ENCODE measurements around the gene ROBO1. TPM values are rescaled to one million over a fixed set of nuclear protein-coding genes. Genes with fewer than 3 reads are reported as not detected.

The ROBO1 gene
- total RNA-seq, 1 donor, result 0.42 TPM

DNA sequence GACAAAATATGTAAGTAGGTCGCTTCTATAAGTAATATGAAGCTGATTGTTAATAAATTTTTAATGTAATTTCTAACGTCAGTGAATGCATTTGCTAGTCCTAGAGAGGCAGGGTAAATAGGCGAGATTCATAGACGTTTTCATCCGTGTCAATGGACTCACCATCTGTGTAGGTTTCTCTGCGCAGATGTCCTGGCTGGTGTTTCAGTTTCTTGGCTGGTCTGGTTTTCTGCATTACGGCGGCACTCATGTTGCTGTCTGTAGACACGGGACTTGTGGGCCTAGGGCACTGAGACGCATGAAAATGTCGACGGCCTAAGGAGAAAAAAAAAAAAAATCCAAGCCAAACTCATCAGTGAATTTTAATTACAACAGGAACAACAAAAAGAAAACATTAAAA lies 1153.3 kb downstream of the ROBO1 start:
- H3K4me1 ChIP-seq (ENCODE audit: insufficient read depth, low read length), result no peaks in the 10 kb centered on the region
- H3K9me3 ChIP-seq (ENCODE audit: low read depth, low read length), result no peaks in the 10 kb centered on the region
- H3K27me3 ChIP-seq (ENCODE audit: insufficient read depth, low read length), result no peaks in the 10 kb centered on the region
- no peak overlapping the region for H3K4me3 ChIP-seq (ENCODE audit: low read length)

DNA sequence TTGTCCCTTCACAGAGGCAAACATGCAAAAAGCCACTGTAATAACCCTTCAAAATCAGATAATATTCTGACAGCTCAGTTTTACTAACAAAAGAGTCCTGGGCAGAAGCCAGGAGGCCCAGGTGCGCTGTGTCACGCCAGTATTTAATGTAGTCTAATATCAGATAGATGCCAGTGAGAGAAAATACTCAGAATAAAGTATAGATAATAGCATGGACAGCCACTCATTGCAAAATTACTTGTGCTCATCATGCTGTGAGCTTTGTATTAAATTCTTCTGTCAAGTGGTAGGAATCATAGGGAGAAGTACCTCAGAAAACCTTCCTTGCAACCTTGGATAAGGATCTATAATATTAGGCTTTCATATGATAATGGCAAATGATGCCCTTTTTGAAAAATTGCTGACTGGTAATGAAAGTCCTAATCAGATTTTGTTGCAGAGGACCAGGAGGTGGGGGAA lies 1154.3 kb downstream of the ROBO1 start:
- Histone ChIP-seq H3K4me3 (ENCODE audit: low read length) (no peak overlapping the region), H3K4me1 (ENCODE audit: insufficient read depth, low read length) (no peaks in the 10 kb centered on the region), H3K27me3 (ENCODE audit: insufficient read depth, low read length) (no peaks in the 10 kb centered on the region), H3K9me3 (ENCODE audit: low read depth, low read length) (no peaks in the 10 kb centered on the region)

DNA sequence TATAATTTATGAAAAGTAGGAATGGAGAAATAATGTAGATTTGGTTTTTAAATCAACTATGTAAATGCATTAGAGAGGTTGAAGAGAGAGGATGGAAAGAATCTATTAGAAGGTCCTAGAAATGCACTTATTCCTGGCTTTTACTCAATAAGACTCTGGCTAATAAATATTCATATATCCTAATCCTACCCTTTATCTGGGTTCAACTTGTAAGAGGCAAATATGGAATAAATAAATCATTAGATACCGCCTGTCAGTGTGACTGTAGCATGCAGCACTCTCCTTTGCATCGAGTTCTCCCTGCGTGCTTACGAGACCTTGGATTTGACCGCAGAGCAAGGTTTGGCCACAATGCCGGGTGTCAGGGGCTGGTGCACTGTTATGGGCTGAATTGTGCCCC lies 1156.5 kb downstream of the ROBO1 start:
- no peak overlapping the region for H3K4me3 ChIP-seq (ENCODE audit: low read length)
- no peaks in the 10 kb centered on the region for H3K9me3 ChIP-seq (ENCODE audit: low read depth, low read length)
- no peaks in the 10 kb centered on the region for H3K4me1 ChIP-seq (ENCODE audit: insufficient read depth, low read length)
- H3K27me3 ChIP-seq (ENCODE audit: insufficient read depth, low read length), result no peaks in the 10 kb centered on the region

DNA sequence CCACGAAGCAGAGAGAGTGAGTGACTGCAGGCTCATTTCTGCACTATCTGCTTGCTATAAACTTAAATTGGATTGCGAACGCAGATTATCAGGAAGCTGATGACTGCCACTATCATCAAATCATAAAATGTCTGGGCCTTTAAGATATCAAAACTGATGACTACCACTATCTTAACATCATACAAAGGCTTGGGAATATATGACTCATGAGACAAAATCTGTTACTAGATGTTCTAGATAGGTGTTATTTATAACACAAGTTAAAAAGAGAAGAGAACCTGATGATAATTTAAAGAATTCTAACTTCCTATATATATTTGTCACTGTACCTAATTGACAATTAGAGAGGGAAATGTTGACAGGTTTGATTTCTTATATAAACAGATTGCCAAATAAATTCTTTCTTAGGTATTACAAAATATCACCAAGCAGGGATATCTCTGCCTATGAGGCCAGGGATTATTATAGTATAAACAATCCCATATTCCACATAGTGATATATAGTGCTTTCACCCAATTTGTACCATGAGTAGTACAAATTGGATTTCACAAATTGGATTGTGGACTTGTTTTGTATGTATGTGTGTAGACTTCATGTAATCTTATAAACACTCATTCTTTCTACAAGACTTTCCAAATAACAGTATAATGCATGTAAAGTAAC lies 1157.2 kb downstream of the ROBO1 start:
- Histone ChIP-seq H3K4me1 (ENCODE audit: insufficient read depth, low read length) (no peaks in the 10 kb centered on the region), H3K9me3 (ENCODE audit: low read depth, low read length) (no peaks in the 10 kb centered on the region), H3K4me3 (ENCODE audit: low read length) (no peak overlapping the region), H3K27me3 (ENCODE audit: insufficient read depth, low read length) (no peaks in the 10 kb centered on the region)

DNA sequence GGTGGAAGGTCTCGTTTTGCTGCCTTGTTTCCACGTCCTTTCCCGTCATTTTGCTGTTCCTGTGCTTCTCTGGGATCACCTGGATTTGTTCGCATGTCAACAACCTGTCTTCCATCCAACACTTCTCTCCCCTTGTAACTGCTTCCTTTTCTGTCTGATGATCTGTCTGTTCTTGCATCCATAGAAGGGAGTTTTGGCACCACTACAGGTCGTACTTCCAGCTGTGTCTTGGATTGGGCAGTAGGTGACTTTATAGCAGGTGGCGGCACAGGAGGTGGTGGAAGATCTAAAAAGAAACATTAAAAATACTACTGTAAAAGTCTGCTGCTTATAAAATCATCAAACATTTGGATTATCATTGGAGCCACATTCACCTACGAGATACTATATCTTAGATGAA lies 1161.0 kb downstream of the ROBO1 start:
- H3K4me3 ChIP-seq (ENCODE audit: low read length), result no peak overlapping the region
- no peaks in the 10 kb centered on the region for H3K4me1 ChIP-seq (ENCODE audit: insufficient read depth, low read length)
- H3K9me3 ChIP-seq (ENCODE audit: low read depth, low read length), result no peaks in the 10 kb centered on the region
- no peaks in the 10 kb centered on the region for H3K27me3 ChIP-seq (ENCODE audit: insufficient read depth, low read length)

DNA sequence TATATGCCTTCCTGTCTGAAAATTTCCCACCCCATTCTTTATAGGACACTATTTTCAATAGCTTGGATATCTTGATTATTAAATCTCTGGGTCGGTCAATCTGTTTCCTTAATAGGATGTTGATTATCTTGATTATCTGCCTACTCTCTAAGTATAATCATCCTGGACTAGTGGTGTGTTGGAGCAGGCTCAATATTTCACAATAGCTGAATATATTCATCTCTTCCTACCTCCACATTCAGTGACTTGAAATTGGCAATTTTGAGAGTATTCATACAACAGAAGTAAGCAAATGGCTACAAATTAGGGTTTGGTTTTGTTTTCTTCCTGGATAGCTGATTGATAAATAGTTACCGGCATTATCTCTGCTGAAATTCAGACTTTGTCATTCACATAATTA lies 1162.6 kb downstream of the ROBO1 start:
- no peaks in the 10 kb centered on the region for H3K9me3 ChIP-seq (ENCODE audit: low read depth, low read length)

DNA sequence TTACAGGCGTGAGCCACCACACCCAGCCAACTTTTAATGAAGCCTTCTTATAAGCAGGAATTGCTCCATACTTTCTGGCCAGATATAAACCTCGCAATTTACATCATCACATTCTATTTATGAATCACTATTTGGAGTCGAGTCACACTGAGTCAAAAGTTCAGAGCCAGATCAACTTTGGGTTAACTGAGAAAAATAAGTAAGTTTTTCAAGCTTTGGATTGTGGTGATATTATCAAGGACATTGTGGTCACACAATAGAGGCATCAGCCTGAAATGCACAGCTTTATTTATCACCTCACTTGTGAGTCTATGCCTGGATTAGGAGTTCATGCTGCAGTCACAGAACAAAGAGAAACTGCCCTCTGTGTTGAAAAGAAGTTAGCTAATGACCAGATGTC lies 1163.5 kb downstream of the ROBO1 start:
- H3K4me3 ChIP-seq (ENCODE audit: low read length), result no peak overlapping the region
- H3K27me3 ChIP-seq (ENCODE audit: insufficient read depth, low read length), result no peaks in the 10 kb centered on the region
- no peaks in the 10 kb centered on the region for H3K9me3 ChIP-seq (ENCODE audit: low read depth, low read length)

More for the DNA sequence above, 1162.6 kb downstream of the ROBO1 start:
- H3K4me3 ChIP-seq (ENCODE audit: low read length), result no peak overlapping the region
- no peaks in the 10 kb centered on the region for H3K27me3 ChIP-seq (ENCODE audit: insufficient read depth, low read length)
- H3K4me1 ChIP-seq (ENCODE audit: insufficient read depth, low read length), result no peaks in the 10 kb centered on the region

DNA sequence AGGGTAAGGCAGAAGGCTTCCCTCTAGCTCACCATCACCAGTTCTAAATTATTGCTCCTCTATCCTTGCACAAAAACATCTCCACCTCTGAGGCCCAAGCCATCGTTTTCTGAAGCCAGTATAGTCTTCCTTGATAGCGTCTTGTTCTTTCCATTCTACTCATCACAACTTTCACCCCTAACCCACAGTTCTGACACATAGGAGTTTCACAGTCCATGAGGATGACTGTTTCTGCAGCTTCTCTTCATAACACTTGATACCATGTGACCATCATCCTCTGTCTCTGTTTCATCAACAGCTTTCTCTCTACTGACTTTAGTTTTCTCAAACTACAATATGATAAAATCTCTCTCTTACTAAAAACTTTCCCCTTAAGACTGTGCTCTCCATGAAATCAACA lies 1166.5 kb downstream of the ROBO1 start:
- Histone ChIP-seq H3K4me1 (ENCODE audit: insufficient read depth, low read length) (no peaks in the 10 kb centered on the region), H3K4me3 (ENCODE audit: low read length) (no peak overlapping the region), H3K27me3 (ENCODE audit: insufficient read depth, low read length) (no peaks in the 10 kb centered on the region), H3K9me3 (ENCODE audit: low read depth, low read length) (no peaks in the 10 kb centered on the region)

More for the DNA sequence above, 1163.5 kb downstream of the ROBO1 start:
- H3K4me1 ChIP-seq (ENCODE audit: insufficient read depth, low read length), result no peaks in the 10 kb centered on the region

DNA sequence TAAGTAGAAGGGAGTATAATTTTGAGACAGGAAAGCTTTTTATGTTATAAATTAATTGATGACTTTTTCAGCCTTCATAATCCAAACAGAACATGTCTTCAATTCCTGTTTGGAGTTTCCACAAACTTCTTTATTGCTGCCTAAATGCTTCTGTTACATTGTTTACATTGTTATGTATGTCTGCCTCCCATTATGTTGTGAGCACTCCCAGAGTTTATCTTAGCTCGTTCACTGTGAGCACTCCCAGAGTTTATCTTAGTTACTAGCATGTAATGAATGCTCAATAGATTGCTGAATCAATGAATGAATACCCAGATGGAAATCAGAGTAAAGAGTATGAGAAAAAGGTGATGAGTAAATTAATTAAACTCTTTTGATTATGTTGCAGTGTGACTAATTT lies 1178.0 kb downstream of the ROBO1 start:
- Histone ChIP-seq H3K4me3 (ENCODE audit: low read length) (no peak overlapping the region), H3K4me1 (ENCODE audit: insufficient read depth, low read length) (no peaks in the 10 kb centered on the region), H3K9me3 (ENCODE audit: low read depth, low read length) (no peaks in the 10 kb centered on the region), H3K27me3 (ENCODE audit: insufficient read depth, low read length) (no peaks in the 10 kb centered on the region)

DNA sequence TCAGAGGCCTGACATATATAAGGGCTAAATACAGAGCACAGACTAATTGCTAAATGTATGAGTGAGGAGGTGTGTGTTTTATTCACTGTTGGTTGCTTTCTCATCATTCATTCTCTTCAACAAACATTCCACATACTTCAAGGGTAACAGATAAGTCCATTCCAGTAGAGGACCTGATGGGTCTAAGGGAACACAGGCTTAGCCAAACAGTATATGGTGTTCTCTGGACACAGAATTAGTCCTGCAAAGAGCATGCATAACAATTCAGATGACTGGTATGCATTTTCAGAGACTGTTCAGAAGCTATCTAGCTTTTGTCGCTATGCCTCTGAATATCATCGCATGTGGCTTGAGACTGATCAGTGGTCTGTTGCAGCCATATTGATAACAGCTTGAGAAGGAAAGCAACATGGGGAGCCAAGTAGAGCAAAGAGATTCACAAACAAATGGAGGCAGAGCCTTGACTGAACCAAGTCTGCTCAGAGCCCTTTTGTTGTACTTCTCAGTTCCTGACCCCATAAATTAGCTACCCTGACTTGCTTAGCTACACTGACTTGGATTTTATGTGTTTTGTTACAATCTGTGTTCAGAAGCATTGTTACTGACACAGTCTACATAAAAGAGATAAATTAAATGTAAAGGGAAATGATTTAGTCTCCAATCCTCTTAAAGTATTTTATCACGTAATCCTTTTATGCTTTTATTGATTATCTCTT lies 1178.7 kb downstream of the ROBO1 start:
- Histone ChIP-seq H3K4me3 (ENCODE audit: low read length) (no peak overlapping the region), H3K27me3 (ENCODE audit: insufficient read depth, low read length) (no peaks in the 10 kb centered on the region), H3K9me3 (ENCODE audit: low read depth, low read length) (no peaks in the 10 kb centered on the region), H3K4me1 (ENCODE audit: insufficient read depth, low read length) (no peaks in the 10 kb centered on the region)

DNA sequence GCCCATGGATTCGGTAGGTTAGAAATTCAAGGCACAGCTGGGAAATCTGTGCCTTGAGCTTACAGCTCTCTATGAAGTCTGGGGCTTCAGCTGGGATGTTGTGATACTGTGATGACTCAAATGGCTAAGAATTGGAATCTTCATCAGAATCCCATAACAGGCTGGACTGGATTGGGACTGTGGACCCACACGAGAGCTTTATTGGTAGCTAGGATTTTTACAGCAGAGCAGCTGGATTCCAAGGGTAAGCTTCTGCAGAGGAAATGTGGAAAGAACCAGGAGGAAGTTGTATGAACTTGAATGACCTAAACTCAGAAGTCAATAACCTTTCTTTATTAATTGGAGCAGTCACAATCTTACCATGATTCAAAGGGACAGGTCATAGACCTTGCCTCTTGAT lies 1187.1 kb downstream of the ROBO1 start:
- Histone ChIP-seq H3K27me3 (ENCODE audit: insufficient read depth, low read length) (no peaks in the 10 kb centered on the region), H3K4me1 (ENCODE audit: insufficient read depth, low read length) (no peaks in the 10 kb centered on the region)

DNA sequence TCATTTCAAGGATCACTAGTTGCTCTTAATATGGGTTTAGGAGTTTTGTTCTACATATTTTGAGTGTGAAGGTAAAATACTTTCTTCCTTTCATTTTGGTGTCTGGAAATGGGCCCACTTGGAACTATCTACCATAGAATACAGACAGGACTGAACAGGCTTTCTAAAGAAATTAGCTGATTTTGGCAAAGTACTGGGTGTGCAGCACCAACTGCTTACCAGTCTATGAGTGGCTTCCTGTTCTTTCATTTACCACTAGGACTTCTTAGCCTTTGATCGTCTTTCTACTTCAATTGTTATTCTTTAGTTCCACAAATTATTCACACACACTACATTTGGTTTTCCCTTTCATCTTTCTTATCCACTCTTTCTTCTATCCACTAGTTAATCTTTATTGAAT lies 1196.3 kb downstream of the ROBO1 start:
- no peaks in the 10 kb centered on the region for H3K27me3 ChIP-seq (ENCODE audit: insufficient read depth, low read length)
- H3K9me3 ChIP-seq (ENCODE audit: low read depth, low read length), result no peaks in the 10 kb centered on the region
- no peak overlapping the region for H3K4me3 ChIP-seq (ENCODE audit: low read length)
- H3K4me1 ChIP-seq (ENCODE audit: insufficient read depth, low read length), result no peaks in the 10 kb centered on the region

More for the DNA sequence above, 1187.1 kb downstream of the ROBO1 start:
- Histone ChIP-seq H3K4me3 (ENCODE audit: low read length) (no peak overlapping the region), H3K9me3 (ENCODE audit: low read depth, low read length) (no peaks in the 10 kb centered on the region)

DNA sequence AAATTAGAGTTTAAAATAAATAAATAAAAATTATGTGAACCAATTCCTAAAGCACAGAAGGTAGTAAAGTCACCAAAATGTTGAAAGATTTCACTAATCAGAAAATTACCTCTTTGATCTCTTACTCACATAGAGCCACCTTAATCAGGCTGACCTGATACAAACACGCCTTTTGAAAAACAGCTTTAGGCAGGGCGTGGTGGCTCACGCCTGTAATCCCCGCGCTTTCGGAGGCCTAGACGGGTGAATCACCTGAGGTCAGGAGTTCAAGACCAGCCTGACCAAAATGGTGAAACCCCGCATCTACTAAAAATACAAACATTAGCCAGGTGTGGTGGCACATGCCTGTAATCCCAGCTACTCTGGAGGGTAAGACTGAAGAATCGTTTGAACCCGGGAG lies 1197.3 kb downstream of the ROBO1 start:
- Histone ChIP-seq H3K4me3 (ENCODE audit: low read length) (no peak overlapping the region), H3K9me3 (ENCODE audit: low read depth, low read length) (no peaks in the 10 kb centered on the region), H3K4me1 (ENCODE audit: insufficient read depth, low read length) (no peaks in the 10 kb centered on the region), H3K27me3 (ENCODE audit: insufficient read depth, low read length) (no peaks in the 10 kb centered on the region)

DNA sequence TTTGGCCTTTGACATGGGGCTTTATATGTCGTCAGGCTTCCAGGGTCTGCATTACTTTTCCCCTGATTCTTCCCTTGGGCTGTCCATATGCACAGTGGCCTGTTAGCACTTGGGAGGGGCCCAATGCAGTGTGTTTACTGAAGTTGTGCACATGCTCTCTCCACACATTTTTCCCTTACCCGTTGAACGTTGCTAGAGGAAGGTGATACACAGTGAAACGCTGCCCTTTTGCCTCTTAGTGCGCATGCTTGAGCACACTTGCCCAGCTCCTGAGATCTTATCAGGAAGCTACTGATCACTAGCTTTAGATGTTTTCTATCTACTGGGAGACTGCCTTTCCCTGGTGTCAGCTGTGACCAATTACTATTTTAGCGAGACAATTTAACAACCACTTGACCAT lies 1198.0 kb downstream of the ROBO1 start:
- Histone ChIP-seq H3K27me3 (ENCODE audit: insufficient read depth, low read length) (no peaks in the 10 kb centered on the region), H3K4me1 (ENCODE audit: insufficient read depth, low read length) (no peaks in the 10 kb centered on the region), H3K4me3 (ENCODE audit: low read length) (no peak overlapping the region), H3K9me3 (ENCODE audit: low read depth, low read length) (no peaks in the 10 kb centered on the region)

DNA sequence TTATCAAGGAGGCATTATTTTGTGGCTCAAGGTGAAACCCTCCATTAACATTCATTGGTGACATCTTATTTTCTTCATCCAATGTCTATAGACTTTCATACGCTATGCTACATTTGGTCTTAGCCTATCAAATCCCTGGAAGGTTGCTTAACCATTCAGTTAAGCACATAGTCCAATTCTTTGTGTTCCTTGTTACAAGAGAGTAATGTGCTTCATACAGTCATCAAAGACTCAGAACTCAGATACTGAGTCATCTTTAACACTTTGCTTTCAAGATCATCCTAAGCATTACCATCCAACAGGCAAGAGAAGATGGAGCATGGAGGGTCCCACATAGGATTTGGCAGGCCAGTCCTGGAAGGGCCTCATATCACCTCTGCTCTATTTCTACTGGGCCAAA lies 1202.1 kb downstream of the ROBO1 start:
- H3K27me3 ChIP-seq (ENCODE audit: insufficient read depth, low read length), result no peaks in the 10 kb centered on the region
- H3K9me3 ChIP-seq (ENCODE audit: low read depth, low read length), result no peaks in the 10 kb centered on the region
- no peak overlapping the region for H3K4me3 ChIP-seq (ENCODE audit: low read length)

DNA sequence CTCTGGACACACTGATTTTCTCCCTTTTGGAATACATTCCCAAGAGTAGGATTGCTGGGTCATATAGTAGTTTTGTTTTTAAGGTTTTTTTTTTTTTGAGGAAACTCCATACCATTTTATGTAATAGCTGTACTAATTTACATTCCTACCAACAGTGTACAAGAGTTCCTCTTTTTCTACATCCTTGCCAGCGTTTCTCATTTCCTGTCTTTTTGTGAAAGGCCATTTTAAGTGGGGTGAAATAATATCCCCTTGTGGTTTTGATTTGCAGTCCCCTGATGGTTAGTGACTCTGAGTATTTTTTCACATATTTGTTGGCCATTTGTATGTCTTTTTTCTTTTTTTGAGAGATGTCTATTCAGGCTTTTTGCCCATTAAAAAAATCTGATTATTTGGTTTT lies 1205.5 kb downstream of the ROBO1 start:
- H3K27me3 ChIP-seq (ENCODE audit: insufficient read depth, low read length), result no peaks in the 10 kb centered on the region
- H3K4me1 ChIP-seq (ENCODE audit: insufficient read depth, low read length), result no peaks in the 10 kb centered on the region
- H3K4me3 ChIP-seq (ENCODE audit: low read length), result no peak overlapping the region
- H3K9me3 ChIP-seq (ENCODE audit: low read depth, low read length), result no peaks in the 10 kb centered on the region

More for the DNA sequence above, 1202.1 kb downstream of the ROBO1 start:
- H3K4me1 ChIP-seq (ENCODE audit: insufficient read depth, low read length), result no peaks in the 10 kb centered on the region
